Spleen (tissue), 7 donors: ENCODE measurements around the gene PLA2G2D.

Experiments
- POLR2A ChIP-seq, 3 donors: fragments of 450-650 bp; IDR thresholded peaks; one replicate each; pipeline ENCODE4 v1.5.1; 2017; ENCODE audit warnings: antibody characterized with exemption in 3 of 3, mild to moderate bottlenecking in 1 of 3
- POLR2AphosphoS5 ChIP-seq, 3 donors: sonication (generic); formaldehyde crosslinking; IDR thresholded peaks; one replicate each; pipeline ENCODE4 v1.5.1; 2017; ENCODE audit warnings: antibody characterized with exemption in 3 of 3
- TF ChIP-seq, protein P1 (sequence below), 11 experiments: fragments of 200-600 bp in 7 of 11; fragments of 450-650 bp in 4 of 11; sonication (generic) in 4 of 11; IDR thresholded peaks in 8 of 11; conservative IDR thresholded peaks in 3 of 11; 1 replicate in 7 of 11; 2 replicates in 4 of 11; pipeline versions ENCODE4 v1.4.0 to v1.8.0; 2016 to 2021; ENCODE audit warnings: antibody characterized with exemption in 11 of 11, inconsistent platforms in 4 of 11, mild to moderate bottlenecking in 1 of 11
- donor health status: DM: no; HTN: no; CAD: no; lungs with moderate emphysema.
- donor health status: DM: no; HTN: no; CAD: no.
- donor health status: DM: no; HTN: no; CAD: no.

DNA sequence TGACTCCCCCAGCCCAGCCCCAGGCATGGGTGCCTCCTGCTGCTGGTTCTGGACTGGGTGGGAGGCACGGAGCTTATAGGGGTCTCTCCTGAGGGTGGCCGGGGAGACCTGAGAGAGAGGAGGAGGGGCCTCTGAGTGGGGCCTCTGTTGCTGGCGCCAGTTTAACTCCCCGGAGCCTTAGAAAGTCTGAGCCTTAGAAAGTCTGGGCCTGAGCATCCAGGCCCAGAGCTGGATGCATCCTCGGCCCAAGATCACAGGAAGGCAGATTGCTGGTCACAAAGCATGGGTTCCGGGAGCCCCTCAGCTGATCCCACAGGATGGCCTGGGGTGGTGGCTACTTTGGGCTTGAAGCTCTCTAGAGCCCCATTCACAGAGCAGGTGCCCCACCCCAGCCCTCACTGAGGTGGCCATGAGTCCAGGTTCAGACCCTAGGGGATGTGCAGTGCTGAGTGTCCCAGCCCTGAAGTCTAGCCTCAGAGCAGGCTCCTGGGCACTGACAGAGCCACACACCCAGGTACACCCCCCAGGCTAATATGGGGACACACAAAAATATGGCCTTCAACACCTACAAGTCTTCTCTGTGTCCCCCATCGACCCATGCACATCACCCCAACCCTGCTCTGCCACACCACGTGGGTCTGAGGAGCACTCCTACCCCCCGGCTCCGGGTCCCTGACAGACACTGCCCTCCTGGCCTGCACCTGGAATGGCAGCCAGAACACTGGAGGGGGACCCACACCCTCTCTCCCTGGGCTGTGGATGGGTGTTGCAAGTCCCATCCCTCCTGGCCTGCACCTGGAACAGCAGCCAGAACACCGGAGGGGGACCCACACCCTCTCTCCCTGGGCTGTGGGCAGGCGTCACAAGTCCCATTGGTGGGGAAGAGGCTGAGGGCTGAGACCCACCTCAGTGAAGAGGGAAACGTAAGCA is 29.5 kb upstream of the PLA2G2D start:
- TF ChIP-seq, protein P1, sequence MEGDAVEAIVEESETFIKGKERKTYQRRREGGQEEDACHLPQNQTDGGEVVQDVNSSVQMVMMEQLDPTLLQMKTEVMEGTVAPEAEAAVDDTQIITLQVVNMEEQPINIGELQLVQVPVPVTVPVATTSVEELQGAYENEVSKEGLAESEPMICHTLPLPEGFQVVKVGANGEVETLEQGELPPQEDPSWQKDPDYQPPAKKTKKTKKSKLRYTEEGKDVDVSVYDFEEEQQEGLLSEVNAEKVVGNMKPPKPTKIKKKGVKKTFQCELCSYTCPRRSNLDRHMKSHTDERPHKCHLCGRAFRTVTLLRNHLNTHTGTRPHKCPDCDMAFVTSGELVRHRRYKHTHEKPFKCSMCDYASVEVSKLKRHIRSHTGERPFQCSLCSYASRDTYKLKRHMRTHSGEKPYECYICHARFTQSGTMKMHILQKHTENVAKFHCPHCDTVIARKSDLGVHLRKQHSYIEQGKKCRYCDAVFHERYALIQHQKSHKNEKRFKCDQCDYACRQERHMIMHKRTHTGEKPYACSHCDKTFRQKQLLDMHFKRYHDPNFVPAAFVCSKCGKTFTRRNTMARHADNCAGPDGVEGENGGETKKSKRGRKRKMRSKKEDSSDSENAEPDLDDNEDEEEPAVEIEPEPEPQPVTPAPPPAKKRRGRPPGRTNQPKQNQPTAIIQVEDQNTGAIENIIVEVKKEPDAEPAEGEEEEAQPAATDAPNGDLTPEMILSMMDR (IDR thresholded peaks at IDR 0.05 in 8 of 11, conservative IDR thresholded peaks at IDR 0.05 in 3 of 11), result no peak
- no peak for TF ChIP-seq POLR2A (IDR thresholded peaks at IDR 0.05)
- no peak for TF ChIP-seq POLR2AphosphoS5 (IDR thresholded peaks at IDR 0.05)
